ENCODE data around the gene NRP1.

The NRP1 gene

GRCh38 chr10:33341637-33342036 lies 7.2 kb upstream of the NRP1 start:
- in situ Hi-C loops (cut with HindIII; ENCODE audit: low sequenced_read_pairs), result no loop called here
- no peak overlapping the region for H3K4me3 ChIP-seq (ENCODE audit: low read depth, low read length)

GRCh38 chr10:33337326-33337957 lies 3.0 kb upstream of the NRP1 start:
- TF ChIP-seq CTCF (IDR thresholded peaks at IDR 0.05; ENCODE audit: low read depth, low read length), result peak; percentile 24
- H3K4me3 ChIP-seq (ENCODE audit: low read depth, low read length), result peak overlapping the region; percentile 90
- in situ Hi-C loops (cut with HindIII; ENCODE audit: low sequenced_read_pairs), result no loop called here

More at GRCh38 chr10:33341637-33342036, 7.2 kb upstream of the NRP1 start:
- no peak for TF ChIP-seq CTCF (IDR thresholded peaks at IDR 0.05; ENCODE audit: low read depth, low read length)
- DNase-seq (ENCODE audit: low read depth, low spot score), result peak; percentile 66

GRCh38 chr10:33336582-33337325 lies 2.3 kb upstream of the NRP1 start:
- H3K4me3 ChIP-seq (ENCODE audit: low read depth, low read length), result peak overlapping the region; percentile 90
- in situ Hi-C loops (cut with HindIII; ENCODE audit: low sequenced_read_pairs), result no loop called here
- no peak for TF ChIP-seq CTCF (IDR thresholded peaks at IDR 0.05; ENCODE audit: low read depth, low read length)
- DNase-seq (ENCODE audit: low read depth, low spot score), result peak; percentile 69

More at GRCh38 chr10:33337326-33337957, 3.0 kb upstream of the NRP1 start:
- DNase-seq (ENCODE audit: low read depth, low spot score), result peak; percentile 81

GRCh38 chr10:33335801-33336581 lies 1.5 kb upstream of the NRP1 start:
- peak; percentile 79 for DNase-seq (ENCODE audit: low read depth, low spot score)
- peak overlapping the region; percentile 90 for H3K4me3 ChIP-seq (ENCODE audit: low read depth, low read length)
- in situ Hi-C loops (cut with HindIII; ENCODE audit: low sequenced_read_pairs), result no loop called here
- TF ChIP-seq CTCF (IDR thresholded peaks at IDR 0.05; ENCODE audit: low read depth, low read length), result no peak

GRCh38 chr10:33335551-33335800 lies 1.0 kb upstream of the NRP1 start:
- H3K4me3 ChIP-seq (ENCODE audit: low read depth, low read length), result peak overlapping the region; percentile 90
- no peak for DNase-seq (ENCODE audit: low read depth, low spot score)
- no peak for TF ChIP-seq CTCF (IDR thresholded peaks at IDR 0.05; ENCODE audit: low read depth, low read length)
- in situ Hi-C loops (cut with HindIII; ENCODE audit: low sequenced_read_pairs), result no loop called here

- TF ChIP-seq CTCF (IDR thresholded peaks at IDR 0.05; ENCODE audit: low read depth, low read length), result peak; percentile 64
- DNase-seq (ENCODE audit: low read depth, low spot score), result peak; percentile 94
- H3K4me3 ChIP-seq (ENCODE audit: low read depth, low read length), result peak overlapping the region; percentile 90
- in situ Hi-C loops (cut with HindIII; ENCODE audit: low sequenced_read_pairs), result no loop called here
These were observed 511 bp upstream of the NRP1 start for GRCh38 chr10:33334805-33335550.
